HG03095 (cell line): Measurements from ENCODE around the gene SGSH.
"Not testable (repeated sequence)": the region's sequence is repeated elsewhere in the genome, so short reads cannot be mapped to it uniquely, and the experiment has no call there.

ENCODE experiments used
- ATAC-seq: cut with Tn5 transposase; IDR thresholded peaks from one replicate; pipeline ENCODE4 v1.9.1; 2021; ENCODE audit warnings: moderate library complexity; ENCODE audit not compliant: unreplicated experiment

Gene SGSH

GRCh38 chr17:80220054-80220735 is at the start of gene SGSH, which contains the start of gene SLC26A11:
SGSH (minus strand) TSS chr17:80220333; CDS start chr17:80220313, 20 bp downstream.
SLC26A11 (plus strand) TSS chr17:80220427; CDS start chr17:80221561, 1,134 bp downstream.
- ATAC-seq: no peak

DNA sequence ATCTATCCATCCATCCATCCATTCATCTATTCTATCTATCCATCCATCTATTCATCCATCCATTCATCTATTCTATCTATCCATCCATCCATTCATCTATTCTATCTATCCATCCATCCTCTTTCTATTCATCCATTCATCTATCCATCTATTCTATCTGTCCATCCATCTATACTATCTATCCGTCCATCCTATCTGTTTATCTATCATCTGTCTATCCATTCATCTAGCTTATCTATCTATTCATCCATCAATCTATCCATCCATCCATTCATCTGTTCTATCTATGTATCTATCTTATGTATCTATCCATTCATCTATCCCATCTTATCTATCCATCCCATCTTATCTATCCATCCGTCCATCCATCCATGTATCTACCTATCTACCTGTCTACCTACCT is 49.3 kb upstream of the SGSH start:
- no peak for ATAC-seq

DNA sequence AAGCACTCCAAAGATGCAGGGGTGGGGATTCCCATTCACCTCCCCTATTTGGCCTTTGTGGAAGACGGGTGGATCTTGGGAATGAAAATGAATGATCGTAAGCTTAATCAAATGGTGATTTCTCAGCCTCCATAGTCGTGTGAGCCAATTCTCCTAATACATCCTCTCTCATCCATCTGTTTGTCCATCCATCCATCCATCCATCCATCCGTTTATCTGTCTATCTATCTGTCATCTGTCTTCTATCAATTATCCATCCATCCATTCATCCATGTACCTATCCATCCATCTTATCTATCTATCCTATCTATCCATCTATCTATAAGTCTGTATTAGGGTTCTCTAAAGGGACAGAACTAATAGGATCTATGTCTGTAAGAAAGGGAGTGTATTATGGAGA is 48.3 kb upstream of the SGSH start:
- ATAC-seq: no peak

DNA sequence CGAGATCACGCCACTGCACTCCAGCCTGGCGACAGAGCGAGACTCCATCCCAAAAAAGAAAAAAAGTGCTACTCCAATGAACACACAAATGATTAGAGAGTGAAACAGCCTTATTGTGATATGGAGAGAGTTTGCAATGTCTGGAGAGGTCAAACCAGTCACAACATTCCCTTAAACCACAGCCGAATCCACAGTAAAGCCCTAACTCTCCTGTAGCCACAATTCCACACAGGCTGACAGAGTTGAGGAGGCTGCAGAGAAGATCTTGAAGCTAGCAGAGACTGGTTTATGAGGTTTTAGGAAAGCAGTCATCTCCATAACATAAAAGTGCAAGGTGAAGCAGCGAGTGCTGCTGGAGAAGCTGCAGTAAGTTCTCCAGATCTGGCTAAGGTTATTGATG is 47.3 kb upstream of the SGSH start:
- no peak for ATAC-seq

DNA sequence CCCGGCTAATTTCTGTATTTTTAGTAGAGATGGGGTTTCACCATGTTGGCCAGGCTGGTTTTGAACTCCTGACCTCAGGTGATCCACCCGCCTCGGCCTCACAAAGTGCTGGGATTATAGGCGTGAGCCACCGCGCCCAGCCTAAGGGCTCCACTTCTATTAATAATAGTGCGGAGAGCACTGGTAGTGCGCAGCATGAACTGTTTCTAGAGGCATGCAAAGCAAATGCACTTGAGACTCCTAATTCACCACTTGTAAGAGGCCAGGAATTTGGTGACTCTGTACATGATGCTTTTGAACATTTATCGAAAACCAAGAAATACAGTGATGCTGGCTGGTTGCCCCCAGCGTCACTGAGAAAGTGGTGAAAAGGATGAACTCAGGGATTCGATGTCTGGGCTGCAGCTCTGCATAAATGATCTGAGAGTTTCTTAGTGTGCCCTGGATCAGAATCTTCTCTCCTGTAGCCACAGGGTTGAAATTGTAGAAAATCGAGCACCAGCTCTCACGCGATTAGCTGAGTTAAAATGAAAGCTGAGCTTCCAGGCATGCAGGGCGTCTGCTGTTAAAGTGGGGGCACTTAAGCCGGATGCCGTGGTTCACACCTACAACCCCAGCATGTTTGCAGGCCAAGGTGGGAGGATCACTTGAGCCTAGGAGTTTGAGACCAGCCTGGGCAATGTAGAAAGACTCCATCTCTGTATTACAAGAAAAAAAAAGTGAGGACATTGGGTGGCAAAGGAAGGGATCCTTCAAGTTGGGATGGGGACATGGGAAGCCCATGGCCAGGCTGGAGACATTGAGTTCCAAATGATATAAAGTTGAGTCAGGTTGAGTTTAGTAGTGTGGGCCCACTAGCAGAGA is 45.3 kb upstream of the SGSH start:
- ATAC-seq: no peak

DNA sequence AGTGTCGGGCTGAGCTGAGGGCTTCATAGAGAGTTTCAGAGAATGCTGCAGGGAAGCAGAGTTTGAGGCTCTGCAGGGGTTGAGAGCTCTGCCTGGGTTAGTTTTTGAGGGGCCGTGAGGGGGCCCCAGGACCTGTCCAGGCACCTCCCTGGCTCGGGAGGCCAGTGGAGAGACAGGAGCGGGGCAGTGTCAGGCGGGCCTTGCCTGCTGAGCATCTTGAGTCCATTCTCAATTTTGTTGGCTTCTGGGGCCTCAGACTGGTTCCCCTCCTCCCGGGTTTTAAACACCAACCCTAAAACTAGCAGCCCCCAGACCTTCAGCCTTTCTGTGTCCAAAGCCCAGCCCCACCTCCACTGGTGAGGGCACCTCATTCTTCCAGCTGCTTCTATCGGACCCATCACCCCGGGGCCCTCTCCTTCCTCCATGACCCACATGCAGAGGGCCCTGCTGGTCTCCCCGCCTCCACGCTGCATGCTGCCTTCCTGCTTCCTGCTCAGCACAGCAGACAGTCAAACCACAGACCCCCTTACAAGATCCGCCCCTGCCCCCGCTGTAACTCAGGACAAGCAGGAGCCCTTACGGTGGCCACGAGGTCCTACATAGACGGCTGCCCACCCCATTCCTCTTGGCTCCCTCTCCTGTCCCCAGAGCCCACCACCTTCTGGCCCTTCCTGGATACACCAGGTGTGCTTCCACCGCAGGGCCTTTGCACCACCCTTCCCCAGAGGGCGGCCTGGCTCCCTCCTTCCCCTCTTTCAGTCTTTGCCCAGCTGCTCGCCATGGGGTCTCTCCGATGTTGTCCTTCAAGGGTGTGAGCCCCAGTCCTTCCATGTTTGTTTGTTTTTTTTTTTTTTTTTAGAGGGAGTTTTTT is 44.3 kb upstream of the SGSH start:
- no peak for ATAC-seq

DNA sequence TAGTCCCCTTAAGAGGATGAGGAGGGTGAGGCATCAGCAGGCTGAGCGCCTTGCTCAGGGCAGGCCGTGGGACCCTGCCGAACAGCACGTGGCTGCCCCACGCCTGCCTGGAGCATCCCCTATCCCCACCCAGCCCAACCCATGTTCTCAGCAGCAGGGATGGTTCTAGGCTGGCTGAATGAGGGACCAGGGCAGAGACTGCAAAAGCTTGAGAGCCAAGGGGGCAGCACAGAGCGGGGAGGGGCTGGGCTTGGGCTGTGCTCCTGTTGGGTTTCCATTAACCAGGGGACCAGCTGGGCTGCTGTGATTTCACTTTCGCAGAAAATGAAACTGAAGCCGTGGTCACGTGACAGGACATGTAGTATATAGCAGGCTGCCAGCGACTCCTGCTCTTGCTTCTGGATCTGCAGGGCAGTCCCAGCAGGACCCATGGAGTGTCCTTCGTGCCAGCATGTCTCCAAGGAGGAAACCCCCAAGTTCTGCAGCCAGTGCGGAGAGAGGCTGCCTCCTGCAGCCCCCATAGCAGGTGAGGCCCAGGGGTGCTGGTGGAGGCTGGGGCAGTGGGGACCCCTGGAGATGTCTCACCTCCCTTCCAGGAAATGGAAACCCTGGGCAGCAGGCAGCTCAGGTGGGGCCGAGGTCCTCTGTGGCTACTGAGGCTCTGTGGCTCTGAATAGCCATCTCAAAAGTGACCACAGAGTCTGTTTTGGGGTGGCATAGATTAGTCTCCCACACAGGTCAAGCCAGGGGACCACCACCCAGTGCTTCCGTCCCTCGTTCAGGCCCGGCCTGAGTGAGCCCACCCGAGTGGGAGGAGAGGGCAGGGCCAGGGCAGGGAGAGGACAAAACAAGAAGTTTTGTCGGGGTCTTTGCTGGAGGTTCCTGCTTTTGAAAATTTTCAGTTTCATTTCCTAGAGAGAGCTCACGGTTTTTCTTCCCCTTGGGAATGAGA is 43.4 kb upstream of the SGSH start:
- ATAC-seq: peak; percentile 28

GRCh38 chr17:80262775-80263244 is 42.7 kb upstream of the SGSH start:
- no peak for ATAC-seq

- no peak for ATAC-seq
Observed at GRCh38 chr17:80262291-80262690, 42.2 kb upstream of the SGSH start.

GRCh38 chr17:80261895-80262279 is 41.8 kb upstream of the SGSH start:
- no peak for ATAC-seq

- no peak for ATAC-seq
Observed at GRCh38 chr17:80261159-80261894, 41.2 kb upstream of the SGSH start.

DNA sequence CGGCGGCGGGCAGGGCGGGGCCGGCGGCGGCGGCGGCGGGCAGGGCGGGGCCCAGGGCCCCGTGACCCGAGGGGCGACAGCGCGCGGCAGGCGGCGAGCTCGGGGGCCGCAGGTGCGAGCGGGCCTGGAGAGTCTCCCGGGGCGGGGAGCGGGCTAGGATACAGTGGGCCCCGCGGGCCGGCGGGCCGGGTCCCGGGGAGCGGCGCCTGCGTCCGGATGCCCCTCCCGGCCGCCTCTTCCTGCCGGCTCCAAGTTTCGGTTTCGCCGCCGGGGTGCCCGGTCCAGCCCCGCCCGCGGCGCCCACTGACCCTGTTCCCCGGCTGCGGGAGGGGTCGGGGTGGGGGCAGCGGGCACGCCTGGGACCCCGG is 40.6 kb upstream of the SGSH start, which contains the start of gene RNF213:
RNF213 (plus strand) TSS at position 62 of the 368 bp plus-strand sequence. CDS start 2,830 bp downstream, outside the sequence.
- ATAC-seq: no peak

DNA sequence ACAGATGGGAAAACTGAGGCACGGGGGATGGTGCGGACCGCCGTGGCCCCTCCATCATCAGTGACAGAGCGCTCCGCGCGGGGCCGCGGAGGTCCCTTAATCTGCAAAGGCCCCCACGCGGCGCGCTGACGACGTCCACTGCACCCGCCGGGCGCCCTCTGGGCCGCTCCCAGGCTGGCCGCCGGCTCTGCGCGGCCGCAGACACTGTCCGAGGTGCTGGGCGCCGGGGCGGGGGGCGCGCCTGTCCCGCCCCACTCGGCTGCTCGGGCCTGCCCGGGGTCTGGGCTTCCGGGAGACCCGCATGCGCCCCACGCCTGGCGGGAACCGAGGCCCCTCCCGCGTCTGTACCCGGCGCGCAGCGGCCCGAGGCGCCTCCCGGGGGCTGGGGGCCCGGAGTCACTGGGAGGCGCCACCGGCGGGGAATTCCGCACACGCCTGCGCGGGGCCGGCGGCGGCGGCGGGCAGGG is 40.0 kb upstream of the SGSH start:
- no peak for ATAC-seq

DNA sequence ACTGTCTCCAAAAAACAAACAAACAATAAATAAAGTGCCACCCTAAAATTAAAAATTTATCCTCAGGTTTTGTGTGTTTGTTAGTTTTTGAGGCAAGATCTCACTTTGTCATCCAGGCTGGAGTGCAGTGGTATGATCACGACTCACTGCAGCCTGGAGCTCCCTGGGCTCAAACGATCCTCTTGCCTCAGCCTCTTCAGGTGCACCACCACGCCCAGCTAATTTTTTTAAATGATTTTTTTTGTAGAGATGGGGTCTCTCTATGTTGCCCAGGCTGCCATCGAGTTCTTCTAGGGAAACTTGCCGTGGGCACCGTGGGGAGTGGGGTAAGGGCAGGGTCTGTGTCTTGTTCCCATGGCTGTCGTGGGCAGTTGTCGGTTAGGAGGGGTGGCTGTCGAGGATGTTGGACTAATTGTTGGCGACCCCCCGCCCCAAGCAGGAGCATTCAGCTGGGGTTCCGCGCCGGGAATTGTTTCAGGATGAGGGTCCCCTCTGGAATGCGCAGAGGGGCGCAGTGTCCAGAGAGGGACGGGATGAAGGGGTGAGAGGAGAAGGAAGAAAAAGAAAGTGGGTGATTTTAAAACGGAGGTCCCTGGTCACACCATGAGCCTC is 39.4 kb upstream of the SGSH start:
- ATAC-seq: no peak

- ATAC-seq: not testable (repeated sequence)
Observed at GRCh38 chr17:80258296-80258695, 38.2 kb upstream of the SGSH start.

- no peak for ATAC-seq
Observed at GRCh38 chr17:80257716-80258213, 37.6 kb upstream of the SGSH start.

- ATAC-seq: no peak
Observed at GRCh38 chr17:80256034-80256350, 35.9 kb upstream of the SGSH start.

- no peak for ATAC-seq
Observed at GRCh38 chr17:80254396-80255251, 34.5 kb upstream of the SGSH start.
